ENCODE data around the gene EHF. TPM values are rescaled to one million over a fixed set of nuclear protein-coding genes. Genes with fewer than 3 reads are reported as not detected.
A peak's percentile ranks its signal among the peaks of the same experiment; 100 is the strongest.

Gene EHF
- total RNA-seq, 2 donors from 2014 or later: 21.4 to 40.5 TPM

- Histone ChIP-seq H3K27ac (no peak overlapping the region), H3K4me1 (peaks cover 7% of the 10 kb centered on the region), H3K4me3 (no peak overlapping the region), H3K9me3 (no peaks in the 10 kb centered on the region), H3K27me3 (no peaks in the 10 kb centered on the region), H3K36me3 (replicated peaks in 1 of 2; ENCODE audit: insufficient read depth in 1 of 2, low read depth in 2 of 2) (no peaks in the 10 kb centered on the region)
- WGBS, 2 donors: 71 to 100% methylated on average over 1 of the region's 1 CpG
- TF ChIP-seq CTCF (IDR thresholded peaks at IDR 0.05) (no peak), POLR2A (IDR thresholded peaks at IDR 0.05) (no peak)
- no peak for ATAC-seq
- DNase-seq: no peak
- intact Hi-C loops (cut with DNase I): no loop called here
These were observed 58.8 kb downstream of the EHF start for GRCh38 chr11:34679681-34680080.

GRCh38 chr11:34680206-34680605 lies 59.3 kb downstream of the EHF start:
- intact Hi-C loops (cut with DNase I): no loop called here
- Histone ChIP-seq H3K27me3 (no peaks in the 10 kb centered on the region), H3K27ac (no peak overlapping the region), H3K4me3 (no peak overlapping the region), H3K4me1 (peaks cover 7% of the 10 kb centered on the region), H3K9me3 (no peaks in the 10 kb centered on the region), H3K36me3 (replicated peaks in 1 of 2; ENCODE audit: insufficient read depth in 1 of 2, low read depth in 2 of 2) (no peaks in the 10 kb centered on the region)
- ATAC-seq (no peak), DNase-seq (no peak)
- TF ChIP-seq POLR2A (IDR thresholded peaks at IDR 0.05) (no peak), CTCF (IDR thresholded peaks at IDR 0.05) (no peak)
- WGBS, 2 donors: 86 to 92% methylated on average over 1 of the region's 1 CpG

GRCh38 chr11:34680918-34681586 lies 60.2 kb downstream of the EHF start:
- H3K27me3 ChIP-seq: no peaks in the 10 kb centered on the region
- no peak overlapping the region for H3K27ac ChIP-seq
- H3K4me3 ChIP-seq: no peak overlapping the region
- H3K9me3 ChIP-seq: no peaks in the 10 kb centered on the region
- intact Hi-C loops (cut with DNase I): no loop called here
- ATAC-seq (peak; percentile 16), DNase-seq (peak in 2 of 4 donors; percentile 9 to 10)
- H3K36me3 ChIP-seq (replicated peaks in 1 of 2; ENCODE audit: insufficient read depth in 1 of 2, low read depth in 2 of 2): no peaks in the 10 kb centered on the region
- 83 to 90% methylated on average over 5 of the region's 5 CpGs for WGBS, 2 donors
- peaks cover 7% of the 10 kb centered on the region for H3K4me1 ChIP-seq
- TF ChIP-seq CTCF (IDR thresholded peaks at IDR 0.05) (no peak), POLR2A (IDR thresholded peaks at IDR 0.05) (no peak)

- no peak for ATAC-seq
- intact Hi-C loops (cut with DNase I): no loop called here
These were observed 61.9 kb downstream of the EHF start for GRCh38 chr11:34682825-34683224.

More at GRCh38 chr11:34682825-34683224, 61.9 kb downstream of the EHF start:
- Histone ChIP-seq H3K4me3 (no peak overlapping the region), H3K27ac (no peak overlapping the region), H3K27me3 (no peaks in the 10 kb centered on the region), H3K36me3 (replicated peaks in 1 of 2; ENCODE audit: insufficient read depth in 1 of 2, low read depth in 2 of 2) (no peaks in the 10 kb centered on the region), H3K4me1 (no peaks in the 10 kb centered on the region), H3K9me3 (no peaks in the 10 kb centered on the region)
- DNase-seq: no peak
- TF ChIP-seq CTCF (IDR thresholded peaks at IDR 0.05) (no peak), POLR2A (IDR thresholded peaks at IDR 0.05) (no peak)
- 69 to 77% methylated on average over 2 of the region's 2 CpGs for whole genome bisulfite sequencing, 2 donors

Measured in body of pancreas (tissue), 4 donors.